H1 (cell line): Measurements from ENCODE around the gene CIB4. TPM values are rescaled to one million over a fixed set of nuclear protein-coding genes. Genes with fewer than 3 reads are reported as not detected.

Experiments used
- BACH1 ChIP-seq: IDR thresholded peaks from 2 replicates; pipeline ENCODE4 v1.6.1; 2012; ENCODE audit warnings: low read length, improper control_type of control experiment
- CHD7 ChIP-seq: fragments of 300-600 bp; sonication (generic); IDR thresholded peaks from 2 replicates; pipeline ENCODE4 v1.7.1; 2012; ENCODE audit warnings: low read length, moderate library complexity, mild to moderate bottlenecking, inconsistent platforms; ENCODE audit not compliant: insufficient replicate concordance
- HDAC6 ChIP-seq: IDR thresholded peaks from one replicate; pipeline ENCODE4 v1.7.1; 2012; ENCODE audit warnings: low read depth, mild to moderate bottlenecking, inconsistent platforms, low read length, moderate library complexity
- KDM5A ChIP-seq: fragments of 200-600 bp; IDR thresholded peaks from 2 replicates; pipeline ENCODE4 v1.7.1; 2012; ENCODE audit warnings: mild to moderate bottlenecking, low read length, inconsistent platforms, mixed read lengths
- SIN3A ChIP-seq, 2 experiments: IDR thresholded peaks in 1 of 2; conservative IDR thresholded peaks in 1 of 2; 2 replicates each; pipeline ENCODE4 v1.6.1; 2011 to 2012; ENCODE audit warnings: low read length in 2 of 2, improper control_type of control experiment in 1 of 2, low read depth in 1 of 2, mild to moderate bottlenecking in 1 of 2
- SP2 ChIP-seq: IDR thresholded peaks from 2 replicates; pipeline ENCODE4 v1.6.1; 2012; ENCODE audit warnings: mild to moderate bottlenecking, low read length, inconsistent platforms
- SUZ12 ChIP-seq: fragments of 200-600 bp; sonication (generic); IDR thresholded peaks from 2 replicates; pipeline ENCODE4 v1.6.1; 2012; ENCODE audit warnings: mild to moderate bottlenecking, inconsistent platforms, low read length, moderate library complexity, mixed read lengths
- TCF12 ChIP-seq: IDR thresholded peaks from 2 replicates; pipeline ENCODE4 v1.6.1; 2011; ENCODE audit warnings: low read depth, mild to moderate bottlenecking, low read length
- YY1 ChIP-seq: IDR thresholded peaks from 2 replicates; pipeline ENCODE4 v1.6.1; 2011; ENCODE audit warnings: low read depth, mild to moderate bottlenecking, low read length
- polyA plus RNA-seq, 7 experiments: library from polyadenylated mRNA; depleted of rRNA in 3 of 7; stranded (reverse) in 5 of 7; unstranded in 2 of 7; fragments of >200 nt in 5 of 7; fragments of 200-250 nt in 2 of 7; gene quantifications; 1 replicate in 5 of 7; 2 replicates in 1 of 7; 4 replicates in 1 of 7; pipeline versions ENCODE4 v1.2.1 to v1.2.3, GENCODE V29; 2011 to 2013; ENCODE audit warnings: missing spikeins in 2 of 7, mixed read lengths in 2 of 7
- total RNA-seq: library from RNA; stranded (reverse); fragmentation: NEBNext Ultra II Directional; extraction: Animal tissue kit (Norgen Biotek cat#: 25700); gene quantifications from 2 replicates; pipeline ENCODE4 v1.2.1, GENCODE V29; 2021

Gene CIB4
- total and polyA plus RNA-seq, 2 of the 8 experiments (the other 6 are each of a cell fraction or from before 2014, with no cell fraction given): not detected

GRCh38 chr2:26588576-26588975 is 52.6 kb downstream of the CIB4 start (continued):
- no peak for TF ChIP-seq CHD7
- TF ChIP-seq SIN3A (conservative IDR thresholded peaks at IDR 0.05 in 1 of 2, IDR thresholded peaks at IDR 0.05 in 1 of 2; ENCODE audit: low read depth in 1 of 2, low read length in 2 of 2): no peak
- TF ChIP-seq SP2: no peak
- TF ChIP-seq YY1: no peak
- no peak for TF ChIP-seq KDM5A
- TF ChIP-seq HDAC6: no peak
- no peak for TF ChIP-seq SUZ12
- TF ChIP-seq TCF12: no peak
- no peak for TF ChIP-seq BACH1
